KBM-7 (cell line): ENCODE results near the gene EVPLL.
"Not testable (repeated sequence)": the region's sequence is repeated elsewhere in the genome, so short reads cannot be mapped to it uniquely, and the experiment has no call there.

Experiments used
- DNase-seq: peaks from one replicate; pipeline ENCODE4 v3.0.0-alpha.2; 2015
- in situ Hi-C: fragments of 300-500 bp; cut with MboI; formaldehyde crosslinking; loops from 2 replicates; pipeline ENCODE4 v1.14.3; 2020; ENCODE audit warnings: low sequenced_read_pairs, low pct_unique_long_range_greater_than_20kb, mixed read lengths

Gene EVPLL

GRCh38 chr17:18411377-18411864, 33.8 kb downstream of the EVPLL start:
- peak; percentile 54 for DNase-seq
- in situ Hi-C loops: not testable (repeated sequence)

GRCh38 chr17:18412001-18412538, 34.5 kb downstream of the EVPLL start:
- DNase-seq, in situ Hi-C loops: not testable (repeated sequence)

GRCh38 chr17:18421521-18421920, 43.9 kb downstream of the EVPLL start:
- in situ Hi-C loops, DNase-seq: not testable (repeated sequence)

- DNase-seq, in situ Hi-C loops: not testable (repeated sequence)
Observed at GRCh38 chr17:18422464-18422863, 44.9 kb downstream of the EVPLL start.

DNA sequence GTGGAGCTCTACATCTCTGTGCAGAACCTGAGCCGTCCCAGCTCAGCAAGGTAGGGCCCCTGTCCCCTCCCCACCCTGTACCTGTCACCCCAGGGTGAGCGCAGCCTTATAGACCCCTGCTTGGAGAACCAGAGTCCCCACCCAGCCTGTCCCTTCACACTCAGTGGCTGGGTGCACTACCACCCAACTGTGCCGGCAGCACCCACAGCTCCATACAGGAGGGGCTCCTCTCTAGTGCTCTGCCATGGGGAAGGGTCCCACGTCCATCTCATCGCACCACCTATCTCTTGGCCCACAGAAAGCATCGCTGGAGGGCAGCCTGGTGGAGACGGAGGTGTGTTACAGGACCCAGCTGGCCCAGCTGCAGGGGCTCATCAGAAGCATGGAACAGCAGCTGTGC, 45.4 kb downstream of the EVPLL start:
- in situ Hi-C loops, DNase-seq: not testable (repeated sequence)

DNA sequence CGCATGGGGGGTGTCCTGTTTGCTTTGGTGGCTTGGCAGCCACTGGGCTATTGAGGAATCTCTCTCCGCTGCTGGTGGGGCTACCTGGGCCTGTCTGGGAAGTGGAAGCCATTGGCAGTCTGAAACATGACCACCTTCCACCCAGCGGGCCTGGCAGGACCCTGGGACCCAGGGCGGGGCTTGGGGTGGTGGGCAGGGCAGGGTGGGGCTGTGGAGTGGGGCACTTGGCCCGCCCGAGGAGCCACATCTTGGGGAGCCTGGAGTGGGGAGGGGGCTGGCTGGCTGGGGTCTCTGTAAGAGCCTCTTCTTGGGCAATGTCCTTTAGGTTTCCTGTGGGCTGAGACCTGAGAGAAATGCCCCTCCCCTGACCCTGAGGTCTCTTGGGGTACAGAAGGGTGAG, 48.0 kb downstream of the EVPLL start:
- in situ Hi-C loops, DNase-seq: not testable (repeated sequence)

DNA sequence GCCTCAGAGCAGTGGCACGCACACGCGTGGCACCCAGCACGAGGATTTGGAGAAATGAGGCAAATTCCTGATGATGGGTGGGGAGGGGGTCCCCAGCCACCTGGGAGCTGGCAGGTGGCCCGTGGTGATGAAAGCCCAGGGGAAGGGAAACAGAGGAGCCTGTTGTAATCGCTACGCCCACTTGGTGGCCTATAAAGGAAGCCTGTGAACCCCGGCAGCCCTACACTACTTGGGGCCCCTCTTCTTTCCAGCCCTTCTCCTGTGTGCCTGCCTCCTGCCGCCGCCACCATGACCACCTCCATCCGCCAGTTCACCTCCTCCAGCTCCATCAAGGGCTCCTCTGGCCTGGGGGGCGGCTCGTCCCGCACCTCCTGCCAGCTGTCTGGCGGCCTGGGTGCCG, 49.1 kb downstream of the EVPLL start:
- in situ Hi-C loops, DNase-seq: not testable (repeated sequence)

DNA sequence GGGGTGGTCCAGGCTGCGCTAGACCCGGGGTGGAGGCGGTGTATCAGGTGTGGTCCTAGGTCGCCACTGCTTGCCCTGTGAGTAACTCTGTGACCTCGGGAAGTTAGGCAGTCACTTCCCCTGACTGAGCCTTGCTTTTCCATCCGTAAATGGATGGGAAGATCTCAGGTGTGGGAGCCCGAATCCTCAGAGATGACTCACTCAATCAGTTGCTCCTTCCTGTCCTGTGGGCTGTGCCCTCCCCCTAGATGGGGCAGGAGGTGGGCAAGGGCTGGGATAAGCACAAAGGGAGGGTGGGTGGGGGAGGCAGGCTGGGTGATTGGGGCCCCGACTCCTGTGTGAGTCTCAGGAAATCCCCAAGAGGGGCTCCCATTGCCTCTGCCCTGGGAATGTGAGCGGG, 54.6 kb downstream of the EVPLL start:
- in situ Hi-C loops, DNase-seq: not testable (repeated sequence)
